ENCODE data around the gene SULF2. TPM values are rescaled to one million over a fixed set of nuclear protein-coding genes. Genes with fewer than 3 reads are reported as not detected.

Gene SULF2
- total RNA-seq, 1 experiment from 2014 or later = 495 TPM

- no TSS peak for BruUV-seq (replicated peaks)
- peaks cover 64% of the 10 kb centered on the region for H3K36me3 ChIP-seq (ENCODE audit: low read depth)
- POLR2A ChIA-PET (ENCODE audit: unreplicated experiment) = interaction anchor here (0.5 kb wide), 1 partner anchor 774 kb away, joined by 11 read pairs; no protein-coding TSS in a partner anchor
Measured at GRCh38 chr20:47661714-47662113, 123.6 kb downstream of the SULF2 start.

GRCh38 chr20:47660983-47661700, 124.1 kb downstream of the SULF2 start:
- Histone ChIP-seq H4K20me1 (ENCODE audit: insufficient read depth) (peaks cover 15% of the 10 kb centered on the region), H3K4me2 (no peak overlapping the region), H3K4me1 (replicated peaks; ENCODE audit: insufficient read depth) (no peaks in the 10 kb centered on the region), H3K9me3 (ENCODE audit: insufficient read depth, low read depth) (no peaks in the 10 kb centered on the region), H3K9me2 (ENCODE audit: insufficient read depth) (no peaks in the 10 kb centered on the region), H3K79me2 (ENCODE audit: low read depth) (no peaks in the 10 kb centered on the region), H3K27ac (no peak overlapping the region), H3K4me3 (no peak overlapping the region), H2AFZ (no peak overlapping the region), H3K36me3 (ENCODE audit: low read depth) (peaks cover 63% of the 10 kb centered on the region), H3K27me3 (ENCODE audit: insufficient read depth, low read depth) (no peaks in the 10 kb centered on the region), H3F3A (ENCODE audit: insufficient read depth, low read depth) (peaks cover 96% of the 10 kb centered on the region)
- TF ChIP-seq EZH2 (IDR thresholded peaks at IDR 0.05; ENCODE audit: low read depth) = no peak
- TF ChIP-seq, protein P1, sequence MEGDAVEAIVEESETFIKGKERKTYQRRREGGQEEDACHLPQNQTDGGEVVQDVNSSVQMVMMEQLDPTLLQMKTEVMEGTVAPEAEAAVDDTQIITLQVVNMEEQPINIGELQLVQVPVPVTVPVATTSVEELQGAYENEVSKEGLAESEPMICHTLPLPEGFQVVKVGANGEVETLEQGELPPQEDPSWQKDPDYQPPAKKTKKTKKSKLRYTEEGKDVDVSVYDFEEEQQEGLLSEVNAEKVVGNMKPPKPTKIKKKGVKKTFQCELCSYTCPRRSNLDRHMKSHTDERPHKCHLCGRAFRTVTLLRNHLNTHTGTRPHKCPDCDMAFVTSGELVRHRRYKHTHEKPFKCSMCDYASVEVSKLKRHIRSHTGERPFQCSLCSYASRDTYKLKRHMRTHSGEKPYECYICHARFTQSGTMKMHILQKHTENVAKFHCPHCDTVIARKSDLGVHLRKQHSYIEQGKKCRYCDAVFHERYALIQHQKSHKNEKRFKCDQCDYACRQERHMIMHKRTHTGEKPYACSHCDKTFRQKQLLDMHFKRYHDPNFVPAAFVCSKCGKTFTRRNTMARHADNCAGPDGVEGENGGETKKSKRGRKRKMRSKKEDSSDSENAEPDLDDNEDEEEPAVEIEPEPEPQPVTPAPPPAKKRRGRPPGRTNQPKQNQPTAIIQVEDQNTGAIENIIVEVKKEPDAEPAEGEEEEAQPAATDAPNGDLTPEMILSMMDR (conservative IDR thresholded peaks at IDR 0.05) = no peak
- ChIA-PET CTCF (interaction anchor here (0.6 to 1.1 kb wide), 2 partner anchors 20 to 634 kb away, joined by 3 to 4 read pairs; no protein-coding TSS in a partner anchor), POLR2A (ENCODE audit: unreplicated experiment) (no interaction called here)
- no TSS peak for BruUV-seq (replicated peaks)
- intact Hi-C loops (cut with micrococcal nuclease; ENCODE audit: unreplicated experiment) = loop anchor here (5.0 kb wide), 1 partner anchor 1286 kb away; no protein-coding TSS in a partner anchor
- DNase-seq = no peak

More at GRCh38 chr20:47661714-47662113, 123.6 kb downstream of the SULF2 start:
- H3K4me3 ChIP-seq = no peak overlapping the region
- H3K79me2 ChIP-seq (ENCODE audit: low read depth) = no peaks in the 10 kb centered on the region
- no peaks in the 10 kb centered on the region for H3K4me1 ChIP-seq (replicated peaks; ENCODE audit: insufficient read depth)
- no peak overlapping the region for H2AFZ ChIP-seq
- no peak for DNase-seq
- H4K20me1 ChIP-seq (ENCODE audit: insufficient read depth) = peaks cover 16% of the 10 kb centered on the region
- H3K27ac ChIP-seq = no peak overlapping the region
- CTCF ChIA-PET = interaction anchor here (1.1 kb wide), 1 partner anchor 634 kb away, joined by 4 read pairs; no protein-coding TSS in a partner anchor
- no peak for TF ChIP-seq EZH2 (IDR thresholded peaks at IDR 0.05; ENCODE audit: low read depth)
- TF ChIP-seq, protein P1 (conservative IDR thresholded peaks at IDR 0.05) = no peak
- no peaks in the 10 kb centered on the region for H3K27me3 ChIP-seq (ENCODE audit: insufficient read depth, low read depth)
- intact Hi-C loops (cut with micrococcal nuclease; ENCODE audit: unreplicated experiment) = loop anchor here (5.0 kb wide), 1 partner anchor 1286 kb away; no protein-coding TSS in a partner anchor
- H3K9me2 ChIP-seq (ENCODE audit: insufficient read depth) = no peaks in the 10 kb centered on the region
- no peaks in the 10 kb centered on the region for H3K9me3 ChIP-seq (ENCODE audit: insufficient read depth, low read depth)
- H3F3A ChIP-seq (ENCODE audit: insufficient read depth, low read depth) = peaks cover 95% of the 10 kb centered on the region
- H3K4me2 ChIP-seq = no peak overlapping the region

DNA sequence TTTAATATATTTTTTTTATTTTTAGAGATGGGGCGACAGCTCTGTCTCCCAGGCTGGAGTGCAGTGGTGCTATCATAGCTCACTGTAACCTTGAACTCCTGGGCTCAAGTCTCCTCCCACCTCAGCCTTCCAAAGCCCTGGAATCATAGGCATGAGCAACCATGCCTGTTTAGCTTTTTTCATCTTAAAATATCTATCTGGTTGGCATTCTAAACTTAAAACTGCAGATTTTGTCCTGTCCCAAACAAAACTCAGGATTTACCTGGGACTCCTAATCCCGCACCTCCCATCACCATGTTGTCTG, 124.7 kb downstream of the SULF2 start:
- POLR2A ChIA-PET (ENCODE audit: unreplicated experiment) = no interaction called here
- TF ChIP-seq, protein P1 (conservative IDR thresholded peaks at IDR 0.05) = no peak
- TF ChIP-seq EZH2 (IDR thresholded peaks at IDR 0.05; ENCODE audit: low read depth) = no peak

More for the DNA sequence above, 124.7 kb downstream of the SULF2 start:
- Histone ChIP-seq H2AFZ (no peak overlapping the region), H3K27me3 (ENCODE audit: insufficient read depth, low read depth) (no peaks in the 10 kb centered on the region), H3K4me2 (no peak overlapping the region), H3K4me3 (no peak overlapping the region), H3K27ac (no peak overlapping the region), H3K4me1 (replicated peaks; ENCODE audit: insufficient read depth) (no peaks in the 10 kb centered on the region), H4K20me1 (ENCODE audit: insufficient read depth) (peaks cover 15% of the 10 kb centered on the region), H3K9me2 (ENCODE audit: insufficient read depth) (no peaks in the 10 kb centered on the region), H3K9me3 (ENCODE audit: insufficient read depth, low read depth) (no peaks in the 10 kb centered on the region), H3F3A (ENCODE audit: insufficient read depth, low read depth) (peaks cover 99% of the 10 kb centered on the region), H3K79me2 (ENCODE audit: low read depth) (no peaks in the 10 kb centered on the region), H3K36me3 (ENCODE audit: low read depth) (peaks cover 61% of the 10 kb centered on the region)
- no TSS peak for BruUV-seq (replicated peaks)
- CTCF ChIA-PET = interaction anchor here (0.6 kb wide), 1 partner anchor 21 kb away, joined by 3 read pairs; no protein-coding TSS in a partner anchor
- DNase-seq = no peak
- intact Hi-C loops (cut with micrococcal nuclease; ENCODE audit: unreplicated experiment) = loop anchor here (5.0 kb wide), 1 partner anchor 1287 kb away; no protein-coding TSS in a partner anchor

Data from PC-9 (cell line).